HG03571 (cell line): ENCODE measurements around the gene VAV3.

Experiments
- ATAC-seq: cut with Tn5 transposase; IDR thresholded peaks from one replicate; pipeline ENCODE4 v1.9.1; 2021; ENCODE audit not compliant: unreplicated experiment

Gene VAV3

DNA sequence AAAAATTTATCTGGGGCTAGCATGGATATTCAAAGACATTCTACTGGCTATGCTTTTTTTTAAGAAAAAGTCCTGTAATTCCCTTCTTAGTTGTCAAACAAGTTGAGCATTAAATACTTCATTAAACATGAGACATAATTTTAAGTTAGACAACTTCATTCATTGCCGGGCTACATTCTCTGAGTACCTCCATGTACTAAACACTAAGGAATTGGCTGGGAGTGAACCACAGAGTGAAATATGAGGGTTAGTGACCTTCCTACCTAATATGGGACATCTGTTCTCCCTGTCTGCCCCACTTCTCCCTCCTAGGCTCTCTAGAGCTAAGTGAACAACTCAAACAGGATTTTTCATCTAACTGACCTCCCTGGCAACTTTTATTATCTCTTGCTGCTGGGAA is 370.4 kb downstream of the VAV3 start:
- no peak for ATAC-seq

DNA sequence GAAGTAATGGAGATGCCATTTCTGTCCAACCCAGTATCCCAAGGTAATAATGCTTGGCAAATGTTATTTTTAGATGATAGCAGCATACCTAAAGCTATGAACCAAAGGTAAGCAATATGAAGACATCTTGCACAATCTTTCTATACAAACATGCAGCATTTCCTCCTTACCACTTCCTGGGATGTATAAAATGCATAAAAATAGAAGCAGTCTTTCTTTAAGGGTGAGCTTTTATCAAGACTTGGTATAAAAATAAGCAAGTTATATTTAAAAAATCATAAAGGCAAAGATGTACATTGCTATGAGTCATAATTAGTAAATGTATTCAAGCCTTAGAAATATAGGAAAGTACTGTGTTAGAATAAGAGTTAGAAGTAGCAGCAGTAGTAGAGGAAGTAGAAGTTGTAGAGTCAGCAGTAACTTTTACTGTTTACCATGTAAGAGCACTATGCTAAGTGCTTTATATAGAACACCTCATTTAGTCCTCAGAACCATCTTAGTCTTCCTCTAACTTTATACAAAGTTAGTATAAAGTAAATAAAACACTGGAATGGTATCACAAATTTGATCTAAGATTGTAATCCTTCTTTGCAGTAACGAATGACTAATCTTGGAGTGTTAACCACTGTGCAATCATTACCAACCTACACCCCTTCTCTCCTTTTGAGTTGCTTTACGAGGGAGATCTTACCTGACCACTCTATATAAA is 371.3 kb downstream of the VAV3 start:
- no peak for ATAC-seq

DNA sequence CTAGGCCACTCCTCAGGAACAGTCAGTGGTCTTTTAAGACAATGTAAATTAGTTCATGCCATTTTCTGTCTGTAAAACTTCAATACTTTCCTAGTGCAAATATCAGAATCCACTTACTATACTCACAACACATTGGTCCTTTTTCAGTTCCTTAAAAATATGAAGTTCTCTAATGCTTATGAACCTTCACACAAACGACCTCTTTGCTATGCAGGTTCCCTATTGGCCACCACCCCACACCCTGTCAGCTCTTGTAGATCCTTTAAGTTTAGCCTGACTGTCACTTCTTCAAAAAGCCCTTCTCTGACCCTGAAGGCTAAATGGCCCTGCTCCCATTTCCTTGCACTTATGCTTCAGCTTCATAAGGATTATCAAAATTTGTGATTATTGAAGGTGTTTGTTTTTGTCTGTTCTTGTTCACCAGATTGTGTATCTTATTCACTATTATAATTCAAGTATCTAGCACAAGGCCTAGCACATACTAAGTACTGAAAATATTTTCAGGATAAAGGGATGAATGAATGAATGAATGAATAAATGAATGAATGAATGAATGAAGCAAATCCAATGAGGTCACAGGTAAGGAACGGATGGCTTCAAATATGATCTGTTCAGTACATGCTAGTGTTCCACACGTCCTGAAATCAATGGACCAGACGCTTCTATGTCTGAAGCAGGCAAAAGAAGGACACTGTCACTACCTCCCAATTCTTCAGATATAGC is 373.9 kb downstream of the VAV3 start:
- no peak for ATAC-seq

DNA sequence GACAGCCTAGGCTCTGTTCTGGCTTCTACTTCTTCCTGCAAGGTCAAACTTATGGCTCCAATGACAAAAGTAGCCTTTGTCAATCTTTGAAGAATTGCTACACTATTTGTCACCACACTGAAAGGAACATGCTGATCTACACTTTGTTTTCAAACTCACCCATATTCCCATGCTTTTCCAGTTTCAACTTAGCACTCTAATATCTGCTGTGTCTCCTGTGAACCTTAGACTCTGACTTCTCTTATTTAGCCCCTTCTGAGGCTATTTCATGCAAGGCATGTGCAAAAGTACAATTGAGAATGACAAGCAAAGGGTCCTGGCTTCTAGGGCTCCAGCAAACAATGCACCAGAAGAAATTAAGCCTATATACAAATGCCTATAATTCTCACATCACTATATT is 374.9 kb downstream of the VAV3 start:
- ATAC-seq, result no peak

DNA sequence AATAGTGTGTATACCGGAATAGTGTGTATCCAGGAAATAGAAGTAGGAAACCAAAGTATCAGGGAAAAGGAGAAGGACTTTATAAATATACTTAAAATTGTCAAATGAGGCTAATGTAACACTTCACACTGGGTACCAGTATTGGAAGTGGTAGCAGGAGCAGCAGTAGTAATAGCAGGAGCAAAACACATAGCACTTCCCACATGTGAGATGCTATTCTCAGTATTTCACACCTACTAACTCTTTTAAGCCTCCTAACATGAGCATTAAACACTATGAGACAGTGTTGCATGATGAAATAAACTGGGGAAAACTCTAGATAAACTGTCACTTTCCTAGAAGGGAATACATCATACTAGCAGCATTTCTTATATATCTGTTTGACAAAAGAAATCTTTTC is 376.7 kb downstream of the VAV3 start:
- no peak for ATAC-seq

DNA sequence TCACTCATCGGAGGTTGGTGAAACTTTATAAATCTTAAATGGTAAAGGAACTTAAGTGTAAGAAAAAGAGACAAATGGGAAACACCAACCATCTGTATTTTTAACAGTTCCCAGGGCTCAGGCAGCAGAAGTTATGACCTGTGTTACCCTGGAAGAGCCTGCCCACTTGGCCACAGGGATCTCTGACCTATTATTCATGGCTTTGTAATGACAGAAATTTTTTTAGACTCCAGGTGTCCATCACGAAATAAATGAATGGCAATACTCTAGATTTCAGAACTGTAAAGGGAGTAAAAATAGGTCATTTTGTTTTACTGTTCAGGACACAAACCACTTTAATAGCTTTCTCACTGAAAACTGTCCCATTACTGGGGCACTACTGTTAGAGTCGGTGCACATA is 389.8 kb downstream of the VAV3 start:
- ATAC-seq, result no peak

DNA sequence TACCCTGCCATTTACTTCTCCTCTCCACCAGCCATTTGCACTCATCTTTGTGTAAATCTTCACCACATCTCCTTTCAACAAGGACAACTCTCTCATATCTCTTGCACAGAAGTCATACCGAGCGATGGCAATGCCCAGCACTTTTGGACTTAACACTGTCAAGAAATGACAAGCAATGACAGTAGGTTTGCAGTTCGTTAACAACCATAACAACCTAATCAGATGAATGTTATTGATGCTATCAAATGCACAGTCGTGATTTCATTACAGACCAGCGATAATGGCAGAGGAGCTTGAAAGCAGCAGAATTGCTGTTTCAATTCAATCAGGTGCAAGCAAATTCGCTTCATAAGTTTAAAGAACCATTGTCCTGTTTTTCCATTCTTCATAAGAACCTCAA is 390.9 kb downstream of the VAV3 start:
- ATAC-seq, result no peak

DNA sequence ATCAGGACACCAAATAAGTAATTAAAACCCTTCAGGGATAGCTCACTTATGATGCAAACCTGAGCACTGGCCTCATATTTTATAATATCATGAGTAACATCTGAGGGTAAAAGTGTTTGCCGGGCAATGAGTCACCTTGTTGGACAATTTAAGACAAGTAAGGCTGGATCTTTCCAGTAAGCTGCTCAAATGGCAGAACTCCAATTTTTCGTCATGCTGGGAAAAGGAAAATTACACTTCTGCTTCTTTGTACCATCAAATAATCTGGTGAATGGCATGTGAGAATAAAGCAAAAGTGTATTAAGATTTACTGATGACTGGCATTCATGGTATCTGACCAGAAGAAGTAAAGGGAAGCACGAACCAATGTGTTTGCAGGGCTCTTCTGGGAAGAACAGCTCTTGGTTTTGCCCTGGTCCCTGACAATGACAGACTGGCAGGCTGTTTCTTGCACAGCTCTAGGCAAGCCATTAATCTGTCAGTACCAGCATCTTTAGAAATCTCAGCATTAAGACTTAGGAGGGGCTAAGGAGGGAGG is 392.2 kb downstream of the VAV3 start:
- no peak for ATAC-seq

DNA sequence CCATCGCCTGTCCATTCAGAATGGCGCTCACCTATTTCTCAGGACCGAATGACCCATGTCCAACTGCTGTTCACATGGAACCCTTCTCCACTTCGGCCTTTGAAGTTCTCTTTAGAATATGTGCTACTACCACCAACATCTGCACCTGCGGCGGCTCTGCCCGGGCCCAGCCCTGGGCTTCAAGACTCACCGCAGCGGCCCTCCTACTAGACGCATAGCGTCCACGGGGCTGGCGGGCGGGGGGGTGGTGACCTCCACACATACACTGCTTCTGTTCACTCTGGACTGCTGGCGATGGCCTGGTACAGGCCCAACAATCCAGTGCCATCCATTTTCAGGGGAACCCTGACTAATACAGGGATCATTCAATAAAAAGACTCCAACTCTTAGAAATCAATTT is 394.2 kb downstream of the VAV3 start:
- ATAC-seq, result no peak

DNA sequence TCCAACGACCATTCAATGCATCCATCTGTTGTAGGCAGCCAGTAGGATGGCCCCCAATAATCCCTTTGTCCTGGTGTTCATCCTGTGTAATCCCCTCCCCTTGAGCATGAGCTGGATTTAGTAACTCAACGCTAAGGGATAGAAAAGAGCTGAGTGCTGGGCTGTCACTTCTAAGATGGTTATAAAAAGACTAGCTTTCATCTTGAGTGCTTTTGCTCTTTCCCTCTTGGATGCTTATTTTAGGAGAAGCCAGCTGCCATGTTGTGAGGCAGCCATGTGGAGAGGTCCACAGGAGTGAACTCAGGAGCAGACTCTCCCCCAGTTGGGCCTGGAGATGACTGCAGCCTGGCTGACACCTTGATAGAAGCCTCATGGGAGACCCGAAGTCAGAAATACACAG is 401.5 kb downstream of the VAV3 start:
- ATAC-seq, result no peak

DNA sequence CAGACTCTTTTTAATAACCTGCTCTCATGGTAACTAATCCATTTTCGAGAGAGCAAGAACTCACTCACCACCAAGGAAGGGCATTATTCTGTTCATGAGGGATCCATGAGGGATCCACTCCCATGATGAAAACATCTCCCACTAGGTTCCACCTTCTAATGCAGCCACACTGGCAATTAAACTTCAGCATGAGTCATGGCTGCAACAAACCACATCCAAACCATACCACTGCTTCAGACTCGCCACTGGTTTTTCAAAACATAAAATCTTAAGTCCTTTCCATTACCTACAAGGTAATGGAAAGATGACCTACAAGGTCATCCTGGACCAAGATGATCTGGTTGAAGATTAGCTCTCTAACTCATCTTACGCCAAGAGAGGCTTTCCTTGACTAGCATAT is 405.1 kb downstream of the VAV3 start:
- no peak for ATAC-seq

DNA sequence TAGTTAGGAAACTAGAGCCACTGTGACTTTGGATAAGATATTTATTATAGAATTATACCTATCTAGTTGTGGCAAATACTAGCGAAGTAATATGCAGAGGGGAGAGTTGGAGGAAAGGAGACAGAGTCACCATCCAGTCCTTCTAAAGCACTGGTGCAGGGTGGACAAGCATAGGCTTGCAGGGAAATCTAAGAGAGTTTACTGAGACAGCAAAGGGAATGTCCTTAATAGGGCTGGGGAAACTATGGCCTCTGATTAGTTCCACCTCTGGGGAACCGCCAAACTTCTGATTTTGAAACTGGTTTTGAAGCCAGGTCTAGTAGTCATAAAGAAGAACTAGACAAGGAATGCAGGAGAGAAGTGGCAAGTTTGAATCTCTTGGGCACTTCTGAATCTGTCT is 407.9 kb downstream of the VAV3 start:
- no peak for ATAC-seq

DNA sequence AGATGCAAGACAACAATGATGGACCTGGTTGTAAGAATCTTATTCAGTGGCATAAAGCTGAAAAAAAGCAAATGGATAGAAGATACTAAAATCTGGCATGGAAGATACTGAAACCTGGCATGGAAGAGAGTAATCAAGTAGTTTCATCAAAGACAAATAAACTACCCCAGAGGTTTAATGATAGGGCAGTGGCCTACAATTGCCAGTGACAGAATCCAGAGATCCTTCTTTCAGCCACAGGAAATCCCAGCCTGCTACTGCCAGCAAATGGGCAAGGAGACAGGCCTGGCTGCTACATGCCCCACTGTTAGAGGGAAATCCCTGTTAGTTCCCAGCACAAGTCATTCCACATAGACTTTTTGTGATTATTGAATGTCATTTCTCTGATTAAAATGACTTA is 409.4 kb downstream of the VAV3 start:
- no peak for ATAC-seq

DNA sequence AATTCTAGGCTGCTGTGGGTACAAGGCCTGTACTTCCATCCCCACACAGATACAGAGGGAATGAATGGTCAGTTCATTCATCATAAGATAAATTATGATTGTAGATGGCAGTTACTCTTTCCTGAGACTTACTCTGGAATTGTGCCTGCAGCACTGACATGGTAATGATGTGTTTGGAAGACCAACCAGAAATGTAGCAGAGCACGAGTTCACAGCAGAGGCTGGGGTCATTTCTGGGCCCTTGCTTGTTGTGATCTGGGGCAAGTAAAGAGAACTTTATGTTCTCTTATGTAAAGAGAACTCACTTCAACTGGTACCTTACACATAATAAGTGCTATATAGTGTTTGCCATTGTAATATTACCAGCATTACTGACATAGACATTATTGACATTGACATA is 412.2 kb downstream of the VAV3 start:
- ATAC-seq, result no peak

DNA sequence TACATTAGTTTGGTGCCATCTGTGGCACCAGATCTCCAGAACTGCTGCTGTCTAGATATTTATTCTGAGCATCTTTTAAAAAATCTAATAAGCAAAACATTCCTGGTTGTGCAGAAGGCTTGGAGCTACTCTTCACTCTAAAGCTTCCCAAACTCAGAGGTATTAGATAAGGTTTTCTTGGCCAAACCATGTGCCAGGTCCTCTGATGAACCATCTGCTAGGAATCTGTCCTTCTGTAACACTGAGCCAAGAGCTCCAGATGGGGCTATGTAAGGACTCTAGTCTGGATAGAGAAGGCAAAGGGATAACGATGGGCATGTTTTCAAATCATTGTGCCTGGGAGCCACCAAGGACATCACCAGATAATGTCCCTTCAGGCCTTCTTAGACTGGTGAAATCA is 413.5 kb downstream of the VAV3 start:
- ATAC-seq, result no peak

DNA sequence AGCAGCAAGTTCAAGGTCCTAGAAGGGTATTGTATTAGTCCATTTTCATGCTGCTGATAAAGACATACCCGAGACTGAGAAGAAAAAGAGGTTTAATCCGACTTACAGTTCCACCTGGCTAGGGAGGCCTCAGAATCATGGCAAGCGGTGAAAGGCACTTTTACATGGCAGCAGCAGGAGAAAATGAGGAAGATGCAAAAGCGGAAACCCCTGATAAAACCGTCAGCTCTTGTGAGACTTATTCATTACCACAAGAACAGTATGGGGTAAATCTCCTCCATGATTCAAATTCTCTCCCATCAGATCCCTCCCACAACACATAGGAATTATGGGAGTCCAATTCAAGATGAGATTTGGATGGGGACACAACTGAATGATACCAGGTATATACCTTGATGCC is 414.6 kb downstream of the VAV3 start:
- no peak for ATAC-seq

DNA sequence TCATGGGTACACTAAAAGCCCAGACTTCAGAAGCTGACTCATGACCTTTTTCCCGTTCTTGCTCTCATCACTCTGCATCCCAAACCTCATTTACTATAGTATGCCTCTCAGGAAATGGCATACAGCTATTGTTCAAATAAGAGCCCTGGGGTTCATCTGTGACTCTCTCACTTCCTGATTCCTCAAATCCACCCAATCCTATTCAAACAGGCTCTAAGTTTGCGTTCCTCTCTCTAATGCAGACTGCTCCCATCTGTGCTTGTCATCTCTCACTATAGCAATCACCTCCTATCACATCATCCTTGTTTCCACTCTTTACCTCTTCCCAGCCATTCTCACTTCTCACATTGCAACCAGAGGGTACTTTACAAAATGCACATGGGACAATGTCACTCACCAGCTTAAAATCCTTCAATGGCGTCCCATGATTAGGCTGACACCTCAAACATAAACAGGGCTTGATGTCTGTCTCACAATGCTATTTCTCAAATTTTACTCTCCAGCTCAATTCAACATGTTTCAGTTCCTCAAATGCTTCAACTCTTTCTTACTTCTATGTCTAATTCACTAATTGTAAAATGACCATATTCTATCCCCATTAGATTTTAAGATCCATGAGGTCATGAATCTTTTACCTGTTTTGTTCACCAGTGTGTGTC is 415.7 kb downstream of the VAV3 start:
- no peak for ATAC-seq

DNA sequence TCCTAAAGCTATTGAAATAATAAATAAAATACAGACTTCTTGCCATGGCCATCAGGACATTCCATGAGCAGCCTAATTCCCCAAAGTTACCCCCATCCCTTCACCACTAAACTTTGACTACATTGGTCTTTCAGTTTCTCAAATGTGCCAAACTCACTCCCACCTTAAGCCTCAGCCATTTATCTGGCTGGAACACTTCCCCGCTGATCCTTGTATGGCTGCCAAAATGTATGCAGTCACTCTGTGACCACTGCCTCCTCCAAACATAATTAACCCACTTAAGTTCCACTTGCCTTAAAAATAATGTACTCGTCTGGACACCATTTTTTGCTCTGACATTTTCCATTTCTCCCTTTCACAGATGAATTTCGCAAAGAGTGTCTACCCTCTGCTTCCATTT is 416.7 kb downstream of the VAV3 start:
- no peak for ATAC-seq

DNA sequence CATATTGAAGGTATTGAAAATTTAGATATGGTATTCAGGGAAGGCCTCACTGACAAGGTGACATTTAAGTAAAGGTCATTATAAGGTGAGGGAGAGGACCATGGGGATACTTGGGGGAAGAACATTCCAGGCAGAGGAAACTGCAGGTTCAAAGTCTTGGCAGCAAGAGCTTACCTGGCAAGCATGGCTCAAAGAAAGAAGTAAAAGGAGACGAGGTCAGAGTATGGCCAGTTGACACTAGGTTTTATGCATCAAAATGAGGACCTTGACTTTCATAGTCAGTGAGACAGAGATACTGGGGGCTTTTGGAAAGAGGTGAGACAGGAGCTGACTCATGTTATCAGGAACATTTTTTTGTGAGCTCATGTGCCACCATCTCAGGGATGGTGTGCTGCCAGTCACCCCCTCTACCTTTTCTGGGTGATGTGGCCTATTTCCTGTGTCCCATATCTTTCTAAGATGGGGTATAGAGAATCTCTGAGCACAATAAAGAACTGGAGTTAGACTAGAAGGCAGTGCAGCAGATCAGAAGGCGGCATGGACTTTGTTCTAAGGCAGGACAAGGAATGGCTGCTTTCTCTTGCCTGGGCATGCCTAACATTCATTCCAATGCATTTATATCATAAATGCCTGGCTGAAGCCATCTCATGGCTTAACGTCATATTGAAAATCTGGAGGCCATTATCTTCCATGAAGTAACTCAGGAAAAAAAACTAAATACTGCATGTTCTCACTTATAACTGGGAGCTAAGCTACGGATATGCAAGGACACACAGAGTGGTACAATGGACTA is 417.4 kb downstream of the VAV3 start:
- ATAC-seq, result no peak

DNA sequence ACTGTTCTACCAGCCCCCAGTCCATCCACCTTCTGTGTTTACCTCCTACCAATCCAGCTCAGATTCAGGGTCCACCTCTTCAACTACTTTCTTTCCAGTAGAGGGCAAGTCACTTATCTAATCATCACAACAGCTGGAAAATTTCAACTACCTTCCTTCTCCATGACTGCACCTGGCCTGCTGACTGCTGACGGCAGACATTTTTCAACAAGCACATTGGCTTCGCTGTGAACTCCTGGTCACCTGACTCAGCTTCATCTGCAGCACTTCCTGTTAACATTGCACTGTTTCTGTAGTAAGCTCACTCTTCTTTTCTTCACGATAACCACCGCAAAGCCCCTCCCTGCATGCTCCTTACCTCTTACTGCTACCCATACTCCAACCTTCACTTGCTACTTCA is 418.4 kb downstream of the VAV3 start:
- ATAC-seq, result no peak

DNA sequence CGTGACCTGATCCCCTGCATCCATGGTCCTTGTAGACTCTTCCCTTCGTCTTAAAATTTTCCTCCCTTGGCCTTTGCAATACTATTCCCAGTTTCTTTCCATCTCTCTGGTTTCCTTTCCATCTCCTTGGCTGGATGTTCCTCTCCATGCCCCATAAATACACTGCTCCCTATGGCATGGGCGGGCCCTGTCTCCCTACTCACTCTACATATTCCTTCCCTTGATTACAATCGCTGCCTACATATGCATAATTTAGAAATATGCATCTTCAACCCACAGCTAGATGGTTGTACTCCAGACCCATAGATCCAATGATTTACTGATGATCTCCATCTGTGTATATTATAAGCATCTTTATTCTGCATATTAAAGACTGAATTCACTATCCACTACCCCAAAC is 419.1 kb downstream of the VAV3 start:
- ATAC-seq, result no peak
